ENCODE results near the gene TCOF1. TPM values are rescaled to one million over a fixed set of nuclear protein-coding genes. Genes with fewer than 3 reads are reported as not detected.

The TCOF1 gene
- total and polyA plus RNA-seq, 2 experiments from 2014 or later = 86.8 to 165 TPM

- TF ChIP-seq ZNF462 (CRISPR knock-in tag; IDR thresholded peaks at IDR 0.05) = no peak
- no peak for TF ChIP-seq ETS1 (IDR thresholded peaks at IDR 0.05)
- no peak for TF ChIP-seq NANOG (IDR thresholded peaks at IDR 0.05; ENCODE audit: borderline replicate concordance)
- TF ChIP-seq POLR2AphosphoS5 (IDR thresholded peaks at IDR 0.05; ENCODE audit: low read depth) = no peak; the same call in 1 of the 2 replicates
- H3K4me3 Mint-ChIP-seq = no peak overlapping the region
- peaks cover 61% of the 10 kb centered on the region for H3K36me3 ChIP-seq (ENCODE audit: insufficient read depth)
Observed at GRCh38 chr5:150386024-150386855, 28.7 kb downstream of the TCOF1 start.

More at GRCh38 chr5:150386024-150386855, 28.7 kb downstream of the TCOF1 start:
- no peaks in the 10 kb centered on the region for H3K4me1 Mint-ChIP-seq
- H3K4me1 ChIP-seq (ENCODE audit: insufficient read depth) = no peaks in the 10 kb centered on the region
- H3F3A ChIP-seq (replicated peaks; ENCODE audit: low read depth) = 0 out of 2 replicates have a peak, but pooled peaks cover 3% of the 10 kb centered on the region
- peaks cover 95% of the 10 kb centered on the region for H3K36me3 Mint-ChIP-seq (ENCODE audit: low read depth)
- ATAC-seq (no peak), DNase-seq (ENCODE audit: low spot score) (no peak)
- H4K20me1 ChIP-seq (replicated peaks; ENCODE audit: insufficient read depth) = peaks cover 13% of the 10 kb centered on the region
- H3K27ac ChIP-seq (ENCODE audit: low read depth) = no peak overlapping the region
- no peaks in the 10 kb centered on the region for H3K79me2 ChIP-seq (replicated peaks; ENCODE audit: insufficient read depth)
- H3K27ac Mint-ChIP-seq = no peak overlapping the region
- no peaks in the 10 kb centered on the region for H3K9me2 ChIP-seq (ENCODE audit: insufficient read depth)
- peaks cover 12% of the 10 kb centered on the region for H3K27me3 Mint-ChIP-seq (ENCODE audit: insufficient read depth, low read depth, poor library complexity)
- H3K4me2 ChIP-seq = no peak overlapping the region
- no peak overlapping the region for H2AFZ ChIP-seq
- no peaks in the 10 kb centered on the region for H3K27me3 ChIP-seq (ENCODE audit: insufficient read depth)
- H3K9me3 Mint-ChIP-seq = no peaks in the 10 kb centered on the region
- no peak overlapping the region for H3K4me3 ChIP-seq

All from GM23338 (cell line).